HepG2 (cell line): Measurements from ENCODE around the gene TPM2. TPM values are rescaled to one million over a fixed set of nuclear protein-coding genes. Genes with fewer than 3 reads are reported as not detected.

Source experiments
- ARID4A ChIP-seq: sonication (generic); formaldehyde crosslinking; IDR thresholded peaks from 2 replicates; pipeline ENCODE4 v1.5.0; 2020; ENCODE audit warnings: mild to moderate bottlenecking, missing genetic modification reagents, borderline replicate concordance
- ARNT ChIP-seq: fragments of 450-650 bp; IDR thresholded peaks from 2 replicates; pipeline ENCODE4 v1.6.1; 2017
- GATAD1 ChIP-seq: IDR thresholded peaks from 2 replicates; pipeline ENCODE4 v1.6.1; 2016; ENCODE audit warnings: missing genetic modification reagents, missing compliant biosample characterization
- NR1H2 ChIP-seq: sonication (generic); formaldehyde crosslinking; IDR thresholded peaks from 2 replicates; pipeline ENCODE4 v1.8.1; 2022; ENCODE audit warnings: low read depth, missing genetic modification reagents, borderline replicate concordance
- POGZ ChIP-seq: sonication (generic); formaldehyde crosslinking; IDR thresholded peaks from 2 replicates; pipeline ENCODE4 v1.4.0; 2020; ENCODE audit warnings: mild to moderate bottlenecking, missing genetic modification reagents
- POLR2AphosphoS5 ChIP-seq: IDR thresholded peaks from 2 replicates; pipeline ENCODE4 v1.6.1; 2012; ENCODE audit warnings: low read depth, low read length
- SRSF9 ChIP-seq: fragments of 200-400 bp; formaldehyde crosslinking; IDR thresholded peaks from 2 replicates; pipeline ENCODE4 v1.6.1; 2018; ENCODE audit warnings: borderline replicate concordance, mild to moderate bottlenecking, low read depth, low read length; ENCODE audit not compliant: insufficient read depth, poor library complexity, severe bottlenecking
- TEAD3 ChIP-seq: optimal IDR thresholded peaks from 2 replicates; pipeline ENCODE3; 2016; ENCODE audit warnings: borderline replicate concordance
- XRCC5 ChIP-seq: fragments of 200-400 bp; formaldehyde crosslinking; optimal IDR thresholded peaks from 2 replicates; pipeline ENCODE3; 2017; ENCODE audit warnings: mild to moderate bottlenecking, low read length
- ZNF142 ChIP-seq: sonication (generic); formaldehyde crosslinking; IDR thresholded peaks from 2 replicates; pipeline ENCODE4 v1.4.0; 2020; ENCODE audit warnings: missing genetic modification reagents
- ZNF572 ChIP-seq: sonication (generic); formaldehyde crosslinking; IDR thresholded peaks from 2 replicates; pipeline ENCODE4 v1.5.1; 2020; ENCODE audit warnings: mild to moderate bottlenecking, missing genetic modification reagents
- ZNF609 ChIP-seq: sonication (generic); formaldehyde crosslinking; IDR thresholded peaks from 2 replicates; pipeline ENCODE4 v1.4.0; 2020; ENCODE audit warnings: mild to moderate bottlenecking, missing genetic modification reagents, borderline replicate concordance
- ZNF780A ChIP-seq: sonication (generic); formaldehyde crosslinking; IDR thresholded peaks from 2 replicates; pipeline ENCODE4 v1.8.0; 2022; ENCODE audit warnings: mild to moderate bottlenecking, missing genetic modification reagents, moderate library complexity
- ZNF839 ChIP-seq: sonication (generic); formaldehyde crosslinking; IDR thresholded peaks from 2 replicates; pipeline ENCODE4 v1.4.0; 2020; ENCODE audit warnings: missing genetic modification reagents, mild to moderate bottlenecking, borderline replicate concordance
- polyA plus RNA-seq, 8 experiments: library from polyadenylated mRNA; depleted of rRNA in 3 of 8; stranded (reverse) in 7 of 8; unstranded in 1 of 8; fragments of >200 nt; fragmentation: Illumina TruSeq in 4 of 8; extraction: Trizol in 4 of 8; gene quantifications; 2 replicates each; pipeline versions ENCODE4 v1.2.1 to v1.2.3, GENCODE V29; 2011 to 2016; ENCODE audit warnings: low read depth in 4 of 8, missing spikeins in 1 of 8, mixed read lengths in 1 of 8; ENCODE audit not compliant: insufficient read depth in 1 of 8
- total RNA-seq, 5 experiments: library from RNA; depleted of rRNA; stranded (reverse); fragments of >200 nt; fragmentation: Illumina TruSeq; extraction: Trizol; gene quantifications; 2 replicates each; pipeline ENCODE4 v1.2.3, GENCODE V29; 2016; ENCODE audit warnings: low read depth in 1 of 5

Gene TPM2
- total and polyA plus RNA-seq, 2 of the 13 experiments (the other 11 are each of a cell fraction or from before 2014, with no cell fraction given) = 3.1 to 10.7 TPM

DNA sequence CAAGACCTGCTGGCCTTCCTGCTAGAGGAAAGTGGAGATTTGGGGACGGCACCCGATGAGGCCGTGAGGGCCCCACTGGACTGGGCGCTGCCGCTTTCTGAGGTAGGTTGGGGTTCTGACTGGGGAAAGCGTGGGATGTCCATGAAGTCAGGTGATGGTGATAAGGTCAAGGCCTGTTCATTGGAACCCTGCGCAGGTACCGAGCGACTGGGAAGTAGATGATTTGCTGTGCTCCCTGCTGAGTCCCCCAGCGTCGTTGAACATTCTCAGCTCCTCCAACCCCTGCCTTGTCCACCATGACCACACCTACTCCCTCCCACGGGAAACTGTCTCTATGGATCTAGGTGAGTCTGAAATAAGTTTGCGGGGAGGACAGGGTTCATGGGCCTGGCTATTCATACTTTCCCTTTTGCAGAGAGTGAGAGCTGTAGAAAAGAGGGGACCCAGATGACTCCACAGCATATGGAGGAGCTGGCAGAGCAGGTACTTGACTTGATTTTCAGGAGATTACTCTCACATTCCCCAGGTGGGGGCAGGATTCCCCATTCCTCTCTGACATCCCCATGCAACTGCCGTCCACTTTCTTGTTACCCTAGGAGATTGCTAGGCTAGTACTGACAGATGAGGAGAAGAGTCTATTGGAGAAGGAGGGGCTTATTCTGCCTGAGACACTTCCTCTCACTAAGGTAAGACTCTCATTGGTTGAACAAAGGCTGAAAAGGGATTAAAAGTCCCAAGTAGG is 43.2 kb upstream of the TPM2 start (continued):
- TF ChIP-seq ZNF142 (CRISPR knock-in tag) (no peak), POLR2AphosphoS5 (0 out of 2 replicates have a peak, but pooled peaks have one; percentile 6), GATAD1 (CRISPR knock-in tag) (no peak), TEAD3 (CRISPR knock-in tag) (peak; percentile 49), ZNF839 (CRISPR knock-in tag) (0 out of 2 replicates have a peak, but pooled peaks have one; percentile 8), ZNF572 (CRISPR knock-in tag) (no peak), POGZ (CRISPR knock-in tag) (no peak), SRSF9 (no peak), ARID4A (peak; percentile 11; the same call in 1 of the 2 replicates), ARNT (no peak), ZNF780A (no peak), XRCC5 (no peak), ZNF609 (CRISPR knock-in tag) (peak; percentile 41; the same call in 1 of the 2 replicates), NR1H2 (no peak)
